GM12873 (cell line): ENCODE data around the gene SERPINB12.

Source experiments
- CTCF ChIP-seq: IDR thresholded peaks from 2 replicates; pipeline ENCODE4 v1.5.1; 2012; ENCODE audit warnings: low read depth, mild to moderate bottlenecking, moderate library complexity, low read length, control low read depth; ENCODE audit not compliant: insufficient read depth; ENCODE audit errors: missing control alignments

SERPINB12 gene

GRCh38 chr18:63586431-63586830 lies 44.3 kb downstream of the SERPINB12 start:
- TF ChIP-seq CTCF, result no peak

- no peak for TF ChIP-seq CTCF
These were observed 44.8 kb downstream of the SERPINB12 start, which contains the start of gene SERPINB13 for GRCh38 chr18:63586966-63587365. SERPINB13 (plus strand) TSS chr18:63587343; CDS start chr18:63588668, 1,325 bp downstream.

GRCh38 chr18:63588909-63589308 lies 46.7 kb downstream of the SERPINB12 start:
- no peak for TF ChIP-seq CTCF

GRCh38 chr18:63590373-63590772 lies 48.2 kb downstream of the SERPINB12 start:
- no peak for TF ChIP-seq CTCF

GRCh38 chr18:63590966-63591695 lies 49.0 kb downstream of the SERPINB12 start:
- no peak for TF ChIP-seq CTCF

- TF ChIP-seq CTCF, result no peak
These were observed 49.6 kb downstream of the SERPINB12 start for GRCh38 chr18:63591725-63592124.

GRCh38 chr18:63592471-63592870 lies 50.3 kb downstream of the SERPINB12 start:
- TF ChIP-seq CTCF, result no peak
